Endodermal cell (in vitro differentiated cells): ENCODE data around the gene CRABP2. TPM values are rescaled to one million over a fixed set of nuclear protein-coding genes. Genes with fewer than 3 reads are reported as not detected.
A peak's percentile ranks its signal among the peaks of the same experiment; 100 is the strongest.

ENCODE experiments used
- DNase-seq: peaks from one replicate; pipeline ENCODE4 v3.0.0-alpha.2; 2017
- H3K27ac ChIP-seq: 2 replicates; pipeline ENCODE4 v1.5.1; 2013; ENCODE audit warnings: mild to moderate bottlenecking, low read depth, low read length, moderate library complexity
- H3K27me3 ChIP-seq: 2 replicates; pipeline ENCODE4 v1.6.1; 2013; ENCODE audit warnings: mild to moderate bottlenecking, low read length, moderate library complexity; ENCODE audit not compliant: insufficient read depth, control insufficient read depth, poor library complexity, severe bottlenecking
- H3K36me3 ChIP-seq: 2 replicates; pipeline ENCODE4 v1.7.0; 2013; ENCODE audit warnings: mild to moderate bottlenecking, low read length, moderate library complexity; ENCODE audit not compliant: control insufficient read depth, insufficient read depth
- H3K4me1 ChIP-seq: one replicate; pipeline ENCODE4 v1.7.0; 2013; ENCODE audit warnings: low read length; ENCODE audit not compliant: control insufficient read depth, insufficient read depth
- H3K4me3 ChIP-seq: 2 replicates; pipeline ENCODE4 v1.5.1; 2013; ENCODE audit warnings: mild to moderate bottlenecking, low read length, moderate library complexity
- H3K9ac ChIP-seq: 2 replicates; pipeline ENCODE4 v1.6.1; 2013; ENCODE audit warnings: mild to moderate bottlenecking, low read length, moderate library complexity; ENCODE audit not compliant: poor library complexity, severe bottlenecking; ENCODE audit errors: extremely low read depth
- H3K9me3 ChIP-seq: 2 replicates; pipeline ENCODE4 v1.6.1; 2013; ENCODE audit warnings: mild to moderate bottlenecking, low read length, moderate library complexity; ENCODE audit not compliant: control insufficient read depth
- H3K27ac Mint-ChIP-seq: 2 replicates; pipeline ENCODE4 v1.8.0; 2020; ENCODE audit warnings: mixed read lengths
- H3K27me3 Mint-ChIP-seq: 2 replicates; pipeline ENCODE4 v1.8.0; 2021; ENCODE audit warnings: mild to moderate bottlenecking, mixed read lengths; ENCODE audit not compliant: insufficient read depth
- H3K36me3 Mint-ChIP-seq: 2 replicates; pipeline ENCODE4 v1.8.0; 2020; ENCODE audit warnings: low read depth, mixed read lengths
- H3K4me1 Mint-ChIP-seq: 2 replicates; pipeline ENCODE4 v1.8.0; 2020; ENCODE audit warnings: mixed read lengths
- H3K4me3 Mint-ChIP-seq: 2 replicates; pipeline ENCODE4 v1.8.0; 2020; ENCODE audit warnings: mild to moderate bottlenecking, moderate library complexity, mixed read lengths
- H3K9me3 Mint-ChIP-seq: 2 replicates; pipeline ENCODE4 v1.8.0; 2020; ENCODE audit warnings: mild to moderate bottlenecking, mixed read lengths
- WGBS, 2 experiments: methylation state at CpG; one replicate each; pipeline versions ENCODE4 v1.1.5 to v1.1.7; 2013; ENCODE audit warnings: missing lambda C conversion rate in 2 of 2, mixed read lengths in 1 of 2; ENCODE audit not compliant: insufficient coverage in 1 of 2, insufficient read length in 1 of 2; 5-methylcytosine and 5-hydroxymethylcytosine counted together
- total RNA-seq, 2 donors: library from RNA; stranded (reverse); fragmentation: NEBNext Ultra II Directional in 1 of 2; extraction: Animal tissue kit (Norgen Biotek cat#: 25700) in 1 of 2; gene quantifications; 2 replicates in 1 of 2; 3 replicates in 1 of 2; pipeline ENCODE4 v1.2.1, GENCODE V29; 2021
- TF ChIP-seq, protein P1 (sequence below): fragments of 200-600 bp; sonication (generic); conservative IDR thresholded peaks from 2 replicates; pipeline ENCODE4 v1.5.0; 2021; ENCODE audit warnings: antibody characterized with exemption, mild to moderate bottlenecking

Gene CRABP2
- total RNA-seq, 2 donors from 2014 or later, result 243 to 780 TPM

DNA sequence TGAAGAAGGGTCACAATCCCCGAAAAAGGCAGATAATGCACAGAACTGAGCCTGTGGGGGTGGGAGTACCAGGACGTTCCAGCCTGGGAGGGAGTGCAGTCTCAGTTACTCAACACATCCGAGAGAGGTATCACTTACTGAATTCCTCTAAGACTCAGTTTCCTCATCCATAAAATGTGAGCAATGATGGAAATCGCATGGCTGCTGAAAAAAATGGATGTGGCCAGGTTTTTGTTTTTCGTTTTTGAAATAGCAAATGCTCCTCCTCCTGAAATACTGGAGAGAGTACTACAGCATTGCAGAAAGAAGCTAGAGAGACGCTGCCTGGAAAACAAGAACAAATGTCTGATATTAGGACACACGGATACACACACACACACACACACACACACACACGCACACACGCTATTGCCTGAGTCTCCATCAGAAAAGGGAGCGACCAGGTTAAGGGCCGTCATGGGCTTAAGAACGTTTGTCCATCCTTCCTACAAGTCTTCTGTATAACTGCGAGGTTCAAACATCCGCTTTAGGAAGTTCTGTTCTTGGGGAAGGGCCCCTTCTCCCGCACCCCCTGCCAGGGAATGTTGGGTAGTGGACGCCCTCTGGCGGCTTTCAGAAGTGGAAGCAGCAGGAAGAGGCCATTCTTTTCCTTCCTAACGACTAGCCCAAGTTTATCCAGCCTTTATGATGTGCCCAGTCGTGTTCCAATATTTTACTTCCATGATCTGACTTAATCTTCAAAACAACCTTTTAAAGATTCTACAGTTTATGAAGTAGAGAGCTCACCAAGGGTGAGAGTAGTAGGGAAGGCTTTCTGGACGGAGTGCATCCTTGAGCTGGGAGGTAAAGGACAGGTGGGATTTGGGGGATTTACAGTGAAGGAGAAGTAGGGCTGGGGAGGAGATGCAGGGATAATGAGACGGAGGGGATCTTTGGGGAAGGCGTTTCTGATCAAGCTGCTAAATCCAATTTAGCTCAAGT, 27.5 kb downstream of the CRABP2 start:
- H3K27me3 Mint-ChIP-seq, result peaks cover 23% of the 10 kb centered on the region
- 8 to 15% methylated on average over 14 to 22 of the region's 22 CpGs for WGBS, 2 experiments
- H3K4me3 ChIP-seq, result peak overlapping the region; percentile 81
- peaks cover 11% of the 10 kb centered on the region for H3K4me1 ChIP-seq
- DNase-seq, result peak; percentile 87
- H3K4me3 Mint-ChIP-seq, result peak overlapping the region; percentile 70
- no peak overlapping the region for H3K9ac ChIP-seq
- no peaks in the 10 kb centered on the region for H3K9me3 Mint-ChIP-seq
- H3K27ac Mint-ChIP-seq, result no peak overlapping the region
- no peaks in the 10 kb centered on the region for H3K27me3 ChIP-seq
- H3K9me3 ChIP-seq, result no peaks in the 10 kb centered on the region
- H3K36me3 Mint-ChIP-seq, result peaks cover 10% of the 10 kb centered on the region
- H3K36me3 ChIP-seq, result peaks cover 6% of the 10 kb centered on the region
- H3K27ac ChIP-seq, result peak overlapping the region; percentile 26
- TF ChIP-seq, protein P1, sequence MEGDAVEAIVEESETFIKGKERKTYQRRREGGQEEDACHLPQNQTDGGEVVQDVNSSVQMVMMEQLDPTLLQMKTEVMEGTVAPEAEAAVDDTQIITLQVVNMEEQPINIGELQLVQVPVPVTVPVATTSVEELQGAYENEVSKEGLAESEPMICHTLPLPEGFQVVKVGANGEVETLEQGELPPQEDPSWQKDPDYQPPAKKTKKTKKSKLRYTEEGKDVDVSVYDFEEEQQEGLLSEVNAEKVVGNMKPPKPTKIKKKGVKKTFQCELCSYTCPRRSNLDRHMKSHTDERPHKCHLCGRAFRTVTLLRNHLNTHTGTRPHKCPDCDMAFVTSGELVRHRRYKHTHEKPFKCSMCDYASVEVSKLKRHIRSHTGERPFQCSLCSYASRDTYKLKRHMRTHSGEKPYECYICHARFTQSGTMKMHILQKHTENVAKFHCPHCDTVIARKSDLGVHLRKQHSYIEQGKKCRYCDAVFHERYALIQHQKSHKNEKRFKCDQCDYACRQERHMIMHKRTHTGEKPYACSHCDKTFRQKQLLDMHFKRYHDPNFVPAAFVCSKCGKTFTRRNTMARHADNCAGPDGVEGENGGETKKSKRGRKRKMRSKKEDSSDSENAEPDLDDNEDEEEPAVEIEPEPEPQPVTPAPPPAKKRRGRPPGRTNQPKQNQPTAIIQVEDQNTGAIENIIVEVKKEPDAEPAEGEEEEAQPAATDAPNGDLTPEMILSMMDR, result peak; percentile 92
- peaks cover 39% of the 10 kb centered on the region for H3K4me1 Mint-ChIP-seq

DNA sequence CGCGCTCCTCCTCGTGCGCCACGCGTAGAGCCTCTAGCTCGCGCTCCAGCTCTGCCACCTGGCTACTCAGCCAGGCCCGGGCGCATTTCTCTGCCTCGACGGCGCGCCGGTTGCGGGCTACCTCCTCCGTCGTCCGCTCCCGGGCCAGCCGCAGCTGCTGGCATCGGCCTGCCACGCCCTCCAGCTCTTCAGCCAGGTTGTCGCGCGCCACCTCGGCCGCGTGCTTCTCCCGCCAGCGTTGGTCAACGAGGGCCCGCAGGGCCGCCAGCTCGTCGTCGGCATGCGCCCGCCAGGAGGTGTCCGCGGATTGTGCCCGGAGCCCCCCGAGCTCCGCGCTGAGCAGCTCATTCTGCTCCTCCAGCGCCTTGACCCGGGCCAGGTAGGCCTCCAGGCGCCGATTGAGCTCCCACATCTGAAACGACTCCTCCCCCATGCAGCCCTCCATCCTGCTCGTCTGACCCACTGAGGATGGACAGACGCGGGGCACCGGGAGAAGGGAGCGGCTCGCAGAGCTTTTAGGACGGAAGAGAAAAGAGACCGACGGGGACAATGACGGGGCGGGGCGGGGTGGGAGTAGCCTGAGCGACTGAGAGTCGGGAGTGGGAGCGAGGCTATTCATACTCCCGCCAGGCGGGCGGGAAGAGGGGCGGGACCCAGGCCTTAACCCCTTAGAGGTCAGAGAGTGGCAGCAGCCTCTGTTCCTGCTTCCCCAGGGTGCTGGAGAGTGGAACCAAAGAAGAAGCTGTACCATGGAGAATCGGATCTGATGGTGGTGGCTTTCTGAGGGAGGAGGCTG, 28.4 kb downstream of the CRABP2 start, which contains the start of gene NES:
TSS of gene NES (minus strand) at position 588 of the 796 bp plus-strand sequence. CDS start at position 445, 143 bp downstream.
- H3K9me3 ChIP-seq, result no peaks in the 10 kb centered on the region
- H3K4me1 ChIP-seq, result peaks cover 11% of the 10 kb centered on the region
- H3K27me3 Mint-ChIP-seq, result peaks cover 23% of the 10 kb centered on the region
- H3K4me3 Mint-ChIP-seq, result peak within 1 kb of the TSS; percentile 70
- peaks cover 15% of the 10 kb centered on the region for H3K36me3 ChIP-seq
- peak within 1 kb of the TSS; percentile 81 for H3K4me3 ChIP-seq
- TF ChIP-seq, protein P1, result no peak
- peak; percentile 96 for DNase-seq
- H3K27me3 ChIP-seq, result no peaks in the 10 kb centered on the region
- H3K27ac Mint-ChIP-seq, result peak within 1 kb of the TSS; percentile 90
- H3K9me3 Mint-ChIP-seq, result no peaks in the 10 kb centered on the region
- peaks cover 39% of the 10 kb centered on the region for H3K4me1 Mint-ChIP-seq
- H3K36me3 Mint-ChIP-seq, result peaks cover 18% of the 10 kb centered on the region
- peak within 1 kb of the TSS; percentile 78 for H3K9ac ChIP-seq
- peak within 1 kb of the TSS; percentile 100 for H3K27ac ChIP-seq
- WGBS, 2 experiments, result 1 to 2% methylated on average over 36 to 70 of the region's 70 CpGs

DNA sequence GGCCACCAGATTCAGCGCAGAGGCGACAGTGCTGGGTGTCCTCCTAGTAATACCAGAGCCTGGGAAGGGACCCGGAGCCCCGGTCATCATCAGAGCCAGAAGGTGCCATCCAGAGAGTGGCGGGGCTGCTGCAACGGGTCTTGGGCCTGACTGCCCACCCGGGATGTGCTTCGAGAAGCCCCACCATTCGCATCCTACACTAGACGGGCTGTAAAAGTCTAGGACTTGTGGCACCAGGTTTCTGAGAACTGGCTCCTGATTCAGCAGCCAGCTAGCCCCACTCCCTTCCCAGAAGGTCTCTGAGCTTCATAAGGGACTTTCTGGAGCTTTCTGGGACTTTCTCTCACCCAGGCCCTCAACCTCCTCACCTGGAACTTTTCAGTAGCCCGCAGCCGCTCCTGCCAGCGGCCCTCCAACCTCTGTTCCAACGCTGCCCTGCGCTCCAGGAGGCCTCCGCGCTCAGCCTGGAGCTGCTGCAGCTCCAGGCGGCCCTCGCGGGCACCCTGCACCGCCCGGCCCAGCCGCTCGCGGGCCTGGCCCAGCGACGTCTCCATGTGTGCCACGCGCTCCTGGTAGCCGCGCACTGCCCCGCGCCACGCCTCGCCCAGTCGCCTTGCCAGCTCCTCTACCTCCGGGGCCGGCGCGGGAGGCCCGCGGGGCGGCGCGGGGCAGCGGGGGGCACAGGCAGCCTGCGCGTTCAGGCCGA, 29.1 kb downstream of the CRABP2 start:
- peak overlapping the region; percentile 78 for H3K9ac ChIP-seq
- TF ChIP-seq, protein P1, result no peak
- Mint-ChIP-seq H3K4me1 (peaks cover 39% of the 10 kb centered on the region), H3K27me3 (peaks cover 23% of the 10 kb centered on the region), H3K27ac (peak overlapping the region; percentile 74), H3K36me3 (peaks cover 26% of the 10 kb centered on the region), H3K4me3 (peak overlapping the region; percentile 70), H3K9me3 (no peaks in the 10 kb centered on the region)
- H3K4me1 ChIP-seq, result peaks cover 11% of the 10 kb centered on the region
- 9 to 20% methylated on average over 6 to 49 of the region's 49 CpGs for WGBS, 2 experiments
- no peak for DNase-seq
- H3K27ac ChIP-seq, result peak overlapping the region; percentile 100
- no peaks in the 10 kb centered on the region for H3K9me3 ChIP-seq
- H3K27me3 ChIP-seq, result no peaks in the 10 kb centered on the region
- H3K36me3 ChIP-seq, result peaks cover 19% of the 10 kb centered on the region
- peak overlapping the region; percentile 81 for H3K4me3 ChIP-seq
